PC-9 (cell line): Measurements from ENCODE around the gene GLRX2.

Experiments used
- EZH2 ChIP-seq: fragments of 200-600 bp; sonication (generic); IDR thresholded peaks from 2 replicates; pipeline ENCODE4 v1.8.0; 2017; ENCODE audit warnings: antibody characterized with exemption, low read depth
- TF ChIP-seq, protein P1 (sequence below): fragments of 200-600 bp; sonication (generic); conservative IDR thresholded peaks from 2 replicates; pipeline ENCODE4 v1.6.1; 2017; ENCODE audit warnings: mixed run types, antibody characterized with exemption, mild to moderate bottlenecking, moderate library complexity

DNA sequence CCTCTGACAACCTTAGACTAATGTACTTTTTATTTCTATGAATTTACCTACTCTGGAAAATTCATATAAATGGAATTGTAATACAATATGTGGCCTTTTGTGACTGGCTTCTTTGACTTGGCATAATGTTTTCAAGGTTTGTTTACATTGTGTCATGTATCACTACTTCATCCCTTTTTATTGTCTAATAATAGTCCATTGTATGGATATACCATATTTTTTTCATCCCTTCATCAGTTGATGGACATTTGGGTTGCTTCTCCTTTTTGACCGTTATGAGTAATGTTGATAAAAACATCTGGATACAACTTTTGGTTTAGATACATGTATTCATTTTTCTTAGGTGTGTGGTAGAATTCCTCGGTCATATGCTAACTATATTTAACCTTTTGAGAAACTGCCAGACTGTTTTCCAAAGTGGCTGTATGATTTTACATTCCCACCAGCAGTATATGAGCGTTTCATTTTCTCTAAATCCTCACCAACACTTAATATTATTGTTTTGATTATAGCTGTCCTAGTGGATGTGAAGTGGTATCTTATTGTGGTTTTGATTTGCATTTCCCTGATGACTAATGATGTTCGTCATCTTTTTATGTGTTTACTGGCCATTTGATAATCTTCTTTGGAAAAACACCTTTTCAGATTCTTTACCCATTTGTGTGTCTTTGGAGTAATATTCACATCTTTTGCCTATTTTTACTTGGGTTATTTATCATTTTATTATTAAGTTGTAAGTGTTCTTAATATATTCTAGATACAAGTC lies 42.3 kb downstream of the GLRX2 start:
- TF ChIP-seq EZH2 = no peak
- TF ChIP-seq, protein P1, sequence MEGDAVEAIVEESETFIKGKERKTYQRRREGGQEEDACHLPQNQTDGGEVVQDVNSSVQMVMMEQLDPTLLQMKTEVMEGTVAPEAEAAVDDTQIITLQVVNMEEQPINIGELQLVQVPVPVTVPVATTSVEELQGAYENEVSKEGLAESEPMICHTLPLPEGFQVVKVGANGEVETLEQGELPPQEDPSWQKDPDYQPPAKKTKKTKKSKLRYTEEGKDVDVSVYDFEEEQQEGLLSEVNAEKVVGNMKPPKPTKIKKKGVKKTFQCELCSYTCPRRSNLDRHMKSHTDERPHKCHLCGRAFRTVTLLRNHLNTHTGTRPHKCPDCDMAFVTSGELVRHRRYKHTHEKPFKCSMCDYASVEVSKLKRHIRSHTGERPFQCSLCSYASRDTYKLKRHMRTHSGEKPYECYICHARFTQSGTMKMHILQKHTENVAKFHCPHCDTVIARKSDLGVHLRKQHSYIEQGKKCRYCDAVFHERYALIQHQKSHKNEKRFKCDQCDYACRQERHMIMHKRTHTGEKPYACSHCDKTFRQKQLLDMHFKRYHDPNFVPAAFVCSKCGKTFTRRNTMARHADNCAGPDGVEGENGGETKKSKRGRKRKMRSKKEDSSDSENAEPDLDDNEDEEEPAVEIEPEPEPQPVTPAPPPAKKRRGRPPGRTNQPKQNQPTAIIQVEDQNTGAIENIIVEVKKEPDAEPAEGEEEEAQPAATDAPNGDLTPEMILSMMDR = no peak
